COLO829 (cell line): ENCODE results near the gene DNMBP.
"Not testable (repeated sequence)": the region's sequence is repeated elsewhere in the genome, so short reads cannot be mapped to it uniquely, and the experiment has no call there.

Experiments used
- DNase-seq: peaks from one replicate; pipeline ENCODE4 v3.0.0; 2012; ENCODE audit warnings: low spot score

The DNMBP gene

GRCh38 chr10:99946051-99946450, 63.7 kb downstream of the DNMBP start:
- not testable (repeated sequence) for DNase-seq

- peak; percentile 22 for DNase-seq
Observed at GRCh38 chr10:99945263-99945662, 64.5 kb downstream of the DNMBP start.

GRCh38 chr10:99944860-99945259, 64.9 kb downstream of the DNMBP start:
- DNase-seq = no peak

DNA sequence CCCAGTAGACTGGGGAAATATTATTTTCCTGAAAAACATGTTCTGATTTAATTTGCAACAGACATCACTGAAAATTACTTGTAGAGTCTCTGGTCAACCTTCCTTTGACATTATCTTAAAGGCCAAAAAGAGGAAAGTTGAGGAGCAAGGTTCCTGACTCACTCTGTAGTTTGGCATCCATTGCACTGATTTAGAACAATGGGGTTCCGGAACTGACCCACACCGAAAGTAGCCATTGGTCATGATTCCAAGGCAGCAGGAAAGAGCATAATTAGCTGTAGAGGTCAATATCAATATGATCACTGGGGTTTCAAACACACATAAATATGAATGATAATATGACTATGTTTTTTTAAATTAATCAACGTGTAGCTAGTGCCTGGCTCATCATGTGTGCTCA, 65.8 kb downstream of the DNMBP start:
- no peak for DNase-seq

- no peak for DNase-seq
Observed at GRCh38 chr10:99941942-99942820, 67.6 kb downstream of the DNMBP start.

DNA sequence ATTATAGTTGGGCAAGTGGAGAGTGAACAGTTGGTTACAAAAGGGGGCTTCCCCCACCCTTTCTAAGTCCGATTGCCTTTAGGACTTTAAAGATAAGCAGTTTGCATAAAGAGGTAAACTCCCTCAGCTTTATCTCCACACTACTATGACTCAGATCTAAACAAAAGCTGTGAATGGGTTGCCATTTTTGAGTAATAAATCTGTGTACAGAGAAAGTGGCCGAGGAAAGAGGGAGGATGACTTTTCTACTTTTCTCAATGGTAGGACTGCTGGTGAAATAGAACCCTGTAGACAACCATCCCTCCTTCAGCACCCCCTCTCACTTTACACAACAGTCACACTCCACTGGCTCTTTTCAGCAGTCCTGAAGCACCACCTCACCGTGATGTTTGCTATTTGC, 71.2 kb downstream of the DNMBP start:
- DNase-seq = no peak

- DNase-seq = no peak
Observed at GRCh38 chr10:99937630-99938029, 72.1 kb downstream of the DNMBP start.

DNA sequence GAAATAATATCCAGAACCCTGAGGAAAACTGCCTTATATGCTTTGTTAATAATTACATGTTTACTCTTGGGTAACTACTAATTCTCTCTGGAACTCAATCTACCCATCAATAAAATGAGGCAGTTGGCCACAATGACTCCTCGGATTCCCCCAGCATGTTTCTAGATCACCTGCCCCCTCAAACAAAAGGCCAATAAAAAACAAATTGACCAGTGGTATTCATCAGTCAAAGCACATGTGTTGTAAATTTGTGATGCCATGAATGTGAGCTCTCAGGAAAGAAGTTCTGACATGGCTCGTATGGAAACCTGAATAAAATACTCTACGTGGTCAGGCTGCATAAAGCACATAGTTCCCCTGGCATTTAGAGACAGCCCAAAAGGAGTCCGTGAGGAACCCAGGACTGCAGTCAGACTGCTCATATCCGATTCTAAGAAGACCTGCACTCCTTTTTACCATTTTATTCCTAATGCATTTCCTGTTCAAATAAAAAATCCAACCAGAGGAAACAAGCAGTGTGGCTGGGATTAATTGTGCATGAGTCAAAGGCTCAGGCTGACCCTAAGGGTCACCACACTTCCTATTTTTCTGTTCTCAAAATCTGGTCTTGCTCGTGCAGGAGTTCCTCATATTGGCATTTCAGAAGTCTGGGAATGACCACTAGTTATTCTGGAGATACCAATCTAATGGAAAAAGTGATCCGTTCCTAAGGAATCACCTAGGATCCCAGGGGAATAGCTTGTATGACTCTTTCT, 77.4 kb downstream of the DNMBP start:
- not testable (repeated sequence) for DNase-seq

GRCh38 chr10:99930731-99931550, 78.8 kb downstream of the DNMBP start:
- no peak for DNase-seq

DNA sequence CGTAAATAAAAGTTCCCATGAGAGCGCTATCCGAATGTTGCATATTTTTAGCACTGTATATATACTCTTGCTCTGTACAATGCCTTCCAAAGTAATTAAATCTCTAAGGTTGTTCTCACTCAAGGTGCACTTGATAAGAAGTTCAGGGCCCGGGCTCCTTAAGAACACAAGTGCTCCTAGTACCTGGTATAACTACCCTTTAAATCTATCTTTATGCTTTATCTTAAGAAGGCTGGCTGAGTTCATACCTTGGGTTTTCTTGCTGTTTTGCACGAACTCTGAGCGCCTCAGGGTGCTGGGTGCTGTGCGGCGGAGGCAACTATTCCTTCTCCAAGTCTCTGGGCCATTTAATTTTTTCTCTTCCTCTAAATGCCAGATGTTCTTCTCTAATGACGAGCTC, 80.4 kb downstream of the DNMBP start:
- DNase-seq = no peak

GRCh38 chr10:99927721-99928280, 81.9 kb downstream of the DNMBP start:
- no peak for DNase-seq

DNA sequence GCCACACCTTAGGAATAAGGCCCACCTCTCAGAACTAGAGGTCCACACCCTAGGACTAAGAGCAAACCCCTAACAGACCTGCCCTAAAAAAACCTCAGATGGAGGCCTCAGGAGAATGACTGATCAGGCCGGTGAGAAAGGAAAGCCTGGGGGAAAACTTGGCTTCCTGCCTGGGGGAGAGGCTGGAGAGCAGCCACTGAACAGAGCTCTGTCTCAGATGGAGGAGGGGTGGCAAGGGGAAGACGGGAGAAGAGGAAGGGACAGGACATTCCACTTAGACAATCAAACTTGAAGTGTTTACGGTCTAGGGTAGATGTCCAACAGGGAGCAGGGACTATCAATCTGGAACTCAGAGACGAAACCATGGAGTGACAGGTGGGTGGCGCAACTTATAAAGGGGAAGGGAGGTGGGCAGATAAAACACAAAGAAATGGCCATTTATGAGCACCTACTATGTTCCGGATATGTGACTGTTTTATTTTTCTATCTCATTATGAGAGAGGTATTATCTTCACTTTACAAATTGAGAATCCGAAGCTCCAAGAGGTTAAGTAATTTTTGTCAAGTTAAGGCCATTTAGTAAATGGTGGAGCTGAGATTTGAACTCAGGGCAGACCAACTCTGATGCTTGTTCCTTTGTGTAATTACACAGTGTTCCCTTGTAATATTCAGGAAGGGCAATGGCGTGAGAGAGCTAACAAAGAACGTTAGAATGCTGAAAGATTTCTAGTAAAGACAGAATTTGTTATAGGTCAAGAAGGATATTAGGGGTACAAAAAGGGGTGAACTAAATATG, 82.6 kb downstream of the DNMBP start:
- no peak for DNase-seq

DNA sequence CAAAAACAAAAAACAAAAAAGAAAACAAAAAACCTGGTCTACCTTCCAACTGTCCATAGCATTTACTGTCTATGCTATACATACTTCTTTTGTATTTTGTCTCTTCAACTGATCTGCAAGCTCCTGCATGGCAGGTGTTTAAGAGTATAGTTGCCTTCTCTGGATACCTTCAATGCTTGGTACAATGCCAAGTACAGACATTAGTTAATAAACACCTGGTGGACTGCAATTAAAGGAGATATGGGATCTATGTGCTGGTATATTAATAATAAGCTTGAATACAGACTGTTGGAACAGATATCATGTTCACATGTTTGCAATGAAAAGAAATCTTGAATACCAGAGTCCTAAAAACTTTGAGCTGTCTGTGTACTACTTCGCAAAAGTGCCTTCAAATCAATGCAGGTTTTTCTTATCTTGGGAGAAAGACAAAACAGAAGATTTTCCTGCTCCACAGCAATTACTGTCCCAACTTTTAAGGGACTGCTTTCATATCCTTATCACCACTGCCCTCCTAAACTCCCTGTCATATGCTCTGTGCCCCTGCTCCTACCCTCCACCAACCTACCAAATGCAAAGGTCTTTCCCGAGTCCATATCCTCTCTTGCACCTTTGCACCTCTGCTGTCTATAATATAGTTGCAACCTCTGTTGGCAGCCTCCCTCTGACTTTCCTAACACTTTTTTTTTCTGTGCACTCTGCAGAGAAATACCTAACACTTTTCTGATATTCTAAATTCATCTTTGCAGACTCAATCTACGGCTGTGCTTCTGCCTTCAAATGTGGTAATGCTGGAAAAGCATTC, 85.1 kb downstream of the DNMBP start:
- DNase-seq = no peak

DNA sequence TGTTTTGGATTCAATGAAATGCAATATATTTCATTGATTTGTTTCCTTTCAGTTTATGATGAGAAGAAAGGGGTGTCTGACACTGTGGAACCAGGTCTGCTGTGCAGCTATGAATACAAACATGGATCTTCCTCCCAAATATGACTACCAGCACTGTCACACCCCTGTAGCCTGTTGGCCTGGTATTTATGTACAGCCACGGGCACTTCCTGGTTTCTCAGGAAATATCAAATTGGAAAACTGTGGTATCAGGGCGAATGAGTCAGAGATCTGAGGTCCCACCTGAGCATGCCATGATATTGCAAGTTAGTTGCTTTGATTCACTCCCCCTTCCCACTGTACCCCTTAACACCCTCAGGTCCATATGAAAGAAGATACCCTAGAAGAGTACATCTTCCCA, 87.8 kb downstream of the DNMBP start:
- no peak for DNase-seq

DNA sequence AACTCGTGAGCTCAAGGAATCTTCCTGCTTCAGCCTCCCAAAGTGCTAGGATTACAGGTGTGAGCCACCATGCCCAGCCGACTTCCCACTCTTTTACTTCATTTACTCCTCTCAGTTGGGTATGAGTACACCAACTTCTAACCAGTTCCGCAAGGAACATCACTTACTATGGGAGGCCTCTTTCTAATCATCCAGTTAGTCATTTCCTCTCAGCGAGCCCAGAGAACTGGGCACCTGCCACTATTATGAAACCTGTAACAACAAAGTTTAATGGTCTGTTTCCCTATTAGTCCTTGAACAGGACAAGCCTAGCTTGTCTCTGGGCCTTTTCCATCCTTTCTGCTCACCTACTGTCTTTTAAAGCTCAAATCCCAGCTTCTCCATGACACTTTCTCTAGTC, 88.8 kb downstream of the DNMBP start:
- no peak for DNase-seq

- no peak for DNase-seq
Observed at GRCh38 chr10:99920486-99920885, 89.3 kb downstream of the DNMBP start.

DNA sequence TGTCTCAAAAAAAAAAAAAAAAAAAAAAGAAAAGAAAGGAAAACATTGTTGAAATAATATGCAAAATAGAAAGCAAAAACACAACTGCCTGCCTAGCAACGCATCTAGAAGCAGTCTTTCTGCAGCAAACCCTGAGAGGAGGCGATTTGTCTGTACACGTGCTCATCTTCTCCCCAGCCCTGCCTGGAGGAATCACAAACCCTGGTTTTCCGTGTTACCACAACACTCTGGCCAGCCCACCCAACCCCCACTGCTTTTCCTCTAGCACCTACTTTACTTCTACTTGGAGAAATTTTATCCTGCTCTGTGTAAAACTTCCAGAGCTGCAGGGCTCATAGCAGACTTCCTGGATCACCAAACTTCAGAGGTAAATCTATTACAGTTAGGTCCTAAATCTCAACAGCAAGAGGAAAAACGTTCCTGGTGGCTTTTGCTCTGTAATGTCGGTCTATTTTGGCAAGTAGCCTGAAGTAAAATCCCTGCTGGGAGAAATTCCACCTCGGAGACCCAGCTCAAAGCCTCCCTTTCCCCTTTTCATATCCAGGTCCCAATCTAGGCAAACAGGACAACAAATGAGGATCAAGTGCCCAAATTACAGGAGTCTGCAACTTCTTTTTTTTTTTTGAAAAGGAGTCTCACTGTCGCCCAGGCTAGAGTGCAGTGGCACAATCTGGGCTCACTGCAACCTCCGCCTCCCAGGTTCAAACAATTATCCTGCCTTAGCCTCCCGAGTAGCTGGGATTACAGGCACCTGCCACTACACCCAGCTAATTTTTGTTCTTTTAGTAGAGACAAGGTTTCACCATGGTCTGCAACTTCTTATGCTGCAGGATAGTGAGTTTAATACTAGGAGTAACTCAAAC, 91.6 kb downstream of the DNMBP start:
- DNase-seq = no peak

DNA sequence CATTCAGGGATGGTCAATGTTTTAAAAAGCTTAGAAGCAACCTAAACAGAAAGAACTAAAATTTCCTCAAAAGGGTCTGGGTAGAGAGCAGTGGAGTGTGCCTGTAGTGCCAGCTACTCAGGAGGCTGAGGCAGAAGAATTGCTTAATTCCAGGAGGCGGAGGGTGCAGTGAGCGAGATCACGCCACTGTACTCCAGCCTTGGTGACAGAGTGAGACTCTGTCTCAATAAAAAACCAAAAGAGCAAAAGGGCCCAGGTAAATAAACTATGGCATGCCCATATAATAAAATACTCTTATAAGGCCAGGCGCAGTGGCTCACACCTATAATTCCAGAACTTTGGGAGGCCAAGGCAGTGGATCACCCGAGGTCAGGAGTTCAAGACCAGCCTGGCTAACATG, 93.0 kb downstream of the DNMBP start:
- DNase-seq = no peak

DNA sequence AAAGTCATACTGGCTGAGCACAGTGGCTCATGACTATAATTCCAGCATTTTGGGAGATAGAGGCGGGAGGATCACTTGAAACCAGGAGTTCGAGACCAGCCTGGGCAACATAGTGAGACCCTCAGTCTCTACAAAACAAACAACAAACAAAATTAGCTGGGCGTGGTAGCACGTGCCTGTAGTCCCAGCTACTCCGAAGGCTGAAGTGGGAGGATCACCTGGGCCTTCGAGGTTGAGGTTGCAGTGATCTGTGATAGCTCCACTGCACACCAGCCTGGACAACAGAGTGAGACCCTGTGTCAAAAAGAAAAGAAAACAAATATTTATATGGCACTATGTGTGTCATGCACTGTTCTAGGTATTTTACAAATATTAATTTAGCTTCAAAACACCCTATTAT, 94.3 kb downstream of the DNMBP start:
- no peak for DNase-seq

DNA sequence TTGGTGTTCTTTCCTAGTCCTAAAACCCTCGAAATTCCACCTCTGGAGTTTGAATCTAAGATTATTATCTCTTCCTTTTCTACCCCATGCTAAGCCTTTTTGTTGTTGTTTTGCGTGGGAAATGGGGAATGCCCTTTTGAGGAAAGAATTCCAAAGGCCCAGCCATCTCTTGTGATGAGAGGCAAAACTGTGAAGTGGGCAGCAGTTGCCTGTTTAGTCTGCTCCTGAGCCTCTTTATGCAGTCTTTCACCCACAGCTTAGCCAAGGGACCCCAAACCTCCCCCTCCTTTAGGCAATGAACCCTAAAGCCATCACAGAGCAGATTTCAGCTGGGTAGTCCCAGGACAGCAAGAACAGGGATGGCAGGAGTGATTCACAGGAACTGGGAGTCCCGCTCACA, 95.5 kb downstream of the DNMBP start:
- no peak for DNase-seq
